Activated CD8-positive, alpha-beta memory T cell treated with anti-CD3 and anti-CD28 coated beads for 24 hours (primary cell): ENCODE data around the gene CHST13.

Experiments
- DNase-seq: peaks from one replicate; pipeline ENCODE4 v3.0.0-alpha.2; 2020

The CHST13 gene

GRCh38 chr3:126511291-126511690, 12.7 kb upstream of the CHST13 start:
- DNase-seq, result no peak

GRCh38 chr3:126512026-126512425, 11.9 kb upstream of the CHST13 start:
- no peak for DNase-seq

GRCh38 chr3:126512916-126513650, 10.9 kb upstream of the CHST13 start:
- DNase-seq, result no peak

GRCh38 chr3:126514161-126514560, 9.8 kb upstream of the CHST13 start:
- DNase-seq, result no peak

GRCh38 chr3:126515066-126515706, 8.8 kb upstream of the CHST13 start:
- no peak for DNase-seq

GRCh38 chr3:126516152-126516935, 7.6 kb upstream of the CHST13 start:
- no peak for DNase-seq

- no peak for DNase-seq
These were observed 7.0 kb upstream of the CHST13 start for GRCh38 chr3:126516936-126517290.

GRCh38 chr3:126517291-126517951, 6.5 kb upstream of the CHST13 start, which contains the start of gene UROC1:
Gene UROC1, minus strand, starts transcription at chr3:126517773. Its CDS starts 54 bp downstream, at chr3:126517719.
- no peak for DNase-seq

GRCh38 chr3:126517986-126518778, 5.8 kb upstream of the CHST13 start:
- DNase-seq, result no peak

GRCh38 chr3:126518779-126519177, 5.2 kb upstream of the CHST13 start:
- DNase-seq, result no peak

GRCh38 chr3:126519506-126520455, 4.2 kb upstream of the CHST13 start:
- no peak for DNase-seq

GRCh38 chr3:126521122-126521891, 2.6 kb upstream of the CHST13 start:
- DNase-seq, result no peak

GRCh38 chr3:126522363-126522788, 1.6 kb upstream of the CHST13 start:
- peak; percentile 80 for DNase-seq

GRCh38 chr3:126524429-126524988, 554 bp downstream of the CHST13 start:
- DNase-seq, result no peak

GRCh38 chr3:126525091-126525852, 1.3 kb downstream of the CHST13 start:
- DNase-seq, result no peak

GRCh38 chr3:126525853-126526667, 2.1 kb downstream of the CHST13 start:
- no peak for DNase-seq

- no peak for DNase-seq
These were observed 2.7 kb downstream of the CHST13 start for GRCh38 chr3:126526668-126527005.

- DNase-seq, result no peak
These were observed 3.1 kb downstream of the CHST13 start for GRCh38 chr3:126527006-126527405.
